Chondrocyte (in vitro differentiated cells): ENCODE data around the gene WWOX. TPM values are rescaled to one million over a fixed set of nuclear protein-coding genes. Genes with fewer than 3 reads are reported as not detected.

Source experiments
- DNase-seq: peaks from one replicate; pipeline ENCODE4 v3.0.0; 2021; ENCODE audit warnings: mixed read lengths, low spot score
- H3K27ac Mint-ChIP-seq: one replicate; pipeline ENCODE4 v1.8.0; 2021; ENCODE audit warnings: mild to moderate bottlenecking, moderate library complexity, mixed read lengths; ENCODE audit not compliant: unreplicated experiment
- H3K27me3 Mint-ChIP-seq: 2 replicates; pipeline ENCODE4 v1.8.0; 2021; ENCODE audit warnings: low read depth, mixed read lengths
- H3K36me3 Mint-ChIP-seq: 2 replicates; pipeline ENCODE4 v1.8.0; 2021; ENCODE audit warnings: low read depth, mixed read lengths
- H3K4me1 Mint-ChIP-seq: 2 replicates; pipeline ENCODE4 v1.8.0; 2021; ENCODE audit warnings: low read depth, mild to moderate bottlenecking, mixed read lengths
- H3K4me3 Mint-ChIP-seq: one replicate; pipeline ENCODE4 v1.8.0; 2021; ENCODE audit warnings: mild to moderate bottlenecking, moderate library complexity, mixed read lengths; ENCODE audit not compliant: unreplicated experiment
- H3K9me3 Mint-ChIP-seq: 2 replicates; pipeline ENCODE4 v1.8.0; 2021; ENCODE audit warnings: low read depth, mixed read lengths
- CTCF ChIP-seq: fragments of 200-600 bp; sonication (generic); IDR thresholded peaks from 2 replicates; pipeline ENCODE4 v1.5.0; 2021; ENCODE audit warnings: antibody characterized with exemption, mild to moderate bottlenecking, moderate library complexity
- total RNA-seq: library from RNA; stranded (reverse); gene quantifications from 3 replicates; pipeline ENCODE4 v1.2.1, GENCODE V29; 2021

WWOX gene
- total RNA-seq, 1 donor from 2014 or later: 12.1 TPM

- DNase-seq: no peak
- peaks cover 37% of the 10 kb centered on the region for H3K4me1 Mint-ChIP-seq
- H3K9me3 Mint-ChIP-seq: peaks cover 3% of the 10 kb centered on the region
- no peak for TF ChIP-seq CTCF
- H3K27me3 Mint-ChIP-seq: no peaks in the 10 kb centered on the region
- H3K4me3 Mint-ChIP-seq: no peak overlapping the region
- H3K27ac Mint-ChIP-seq: no peak overlapping the region
- H3K36me3 Mint-ChIP-seq: no peaks in the 10 kb centered on the region
Observed at GRCh38 chr16:78463591-78463990, 364.1 kb downstream of the WWOX start.

- no peak for DNase-seq
- Mint-ChIP-seq H3K36me3 (no peaks in the 10 kb centered on the region), H3K4me1 (peaks cover 37% of the 10 kb centered on the region), H3K9me3 (peaks cover 3% of the 10 kb centered on the region), H3K27me3 (no peaks in the 10 kb centered on the region), H3K4me3 (no peak overlapping the region), H3K27ac (no peak overlapping the region)
- TF ChIP-seq CTCF: no peak
Observed at GRCh38 chr16:78464833-78465232, 365.4 kb downstream of the WWOX start.

- Mint-ChIP-seq H3K9me3 (peaks cover 3% of the 10 kb centered on the region), H3K4me3 (no peak overlapping the region), H3K4me1 (peaks cover 29% of the 10 kb centered on the region), H3K27me3 (no peaks in the 10 kb centered on the region), H3K36me3 (no peaks in the 10 kb centered on the region), H3K27ac (no peak overlapping the region)
- DNase-seq: no peak
- TF ChIP-seq CTCF: no peak
Observed at GRCh38 chr16:78465730-78466129, 366.3 kb downstream of the WWOX start.

- H3K36me3 Mint-ChIP-seq: no peaks in the 10 kb centered on the region
- peaks cover 1% of the 10 kb centered on the region for H3K9me3 Mint-ChIP-seq
- no peaks in the 10 kb centered on the region for H3K27me3 Mint-ChIP-seq
- no peak for TF ChIP-seq CTCF
- no peak for DNase-seq
- no peaks in the 10 kb centered on the region for H3K4me1 Mint-ChIP-seq
- no peak overlapping the region for H3K4me3 Mint-ChIP-seq
- no peak overlapping the region for H3K27ac Mint-ChIP-seq
Observed at GRCh38 chr16:78469787-78470186, 370.3 kb downstream of the WWOX start.

GRCh38 chr16:78473031-78473699, 373.7 kb downstream of the WWOX start:
- Mint-ChIP-seq H3K27me3 (no peaks in the 10 kb centered on the region), H3K4me3 (no peak overlapping the region), H3K36me3 (no peaks in the 10 kb centered on the region), H3K9me3 (no peaks in the 10 kb centered on the region), H3K27ac (no peak overlapping the region), H3K4me1 (no peaks in the 10 kb centered on the region)
- no peak for TF ChIP-seq CTCF
- DNase-seq: no peak
